Urinary bladder (tissue), 4 donors: ENCODE data around the gene RAX2. TPM values are rescaled to one million over a fixed set of nuclear protein-coding genes. Genes with fewer than 3 reads are reported as not detected.

Source experiments
- DNase-seq: peaks from one replicate; pipeline ENCODE4 v3.0.0-alpha.2; 2015; ENCODE audit errors: extremely low spot score
- H3K27ac ChIP-seq: one replicate; pipeline ENCODE4 v1.5.1; 2013; ENCODE audit warnings: low read depth, mild to moderate bottlenecking, moderate library complexity
- H3K36me3 ChIP-seq: one replicate; pipeline ENCODE4 v1.6.1; 2013; ENCODE audit warnings: mild to moderate bottlenecking, moderate library complexity; ENCODE audit not compliant: insufficient read depth
- H3K4me1 ChIP-seq: one replicate; pipeline ENCODE4 v1.6.1; 2013; ENCODE audit warnings: mild to moderate bottlenecking, moderate library complexity; ENCODE audit not compliant: insufficient read depth
- H3K4me3 ChIP-seq: one replicate; pipeline ENCODE4 v1.5.1; 2013; ENCODE audit warnings: low read depth, low read length
- WGBS: extraction: QIAGEN DNeasy Blood & Tissue Kit; methylation state at CpG from one replicate; pipeline ENCODE4 v1.1.7; 2013; 5-methylcytosine and 5-hydroxymethylcytosine counted together
- polyA plus RNA-seq: library from polyadenylated mRNA; stranded (reverse); fragments of 200-250 nt; gene quantifications from one replicate; pipeline ENCODE4 v1.2.3, GENCODE V29; 2013
- total RNA-seq: library from RNA; depleted of rRNA; stranded (reverse); fragments of >200 nt; gene quantifications from one replicate; pipeline ENCODE4 v1.2.3, GENCODE V29; 2014
- donor health status: healthy with polysubstance abuse.
- donor health status: healthy.

Gene RAX2
- total and polyA plus RNA-seq, 2 donors: not detected

DNA sequence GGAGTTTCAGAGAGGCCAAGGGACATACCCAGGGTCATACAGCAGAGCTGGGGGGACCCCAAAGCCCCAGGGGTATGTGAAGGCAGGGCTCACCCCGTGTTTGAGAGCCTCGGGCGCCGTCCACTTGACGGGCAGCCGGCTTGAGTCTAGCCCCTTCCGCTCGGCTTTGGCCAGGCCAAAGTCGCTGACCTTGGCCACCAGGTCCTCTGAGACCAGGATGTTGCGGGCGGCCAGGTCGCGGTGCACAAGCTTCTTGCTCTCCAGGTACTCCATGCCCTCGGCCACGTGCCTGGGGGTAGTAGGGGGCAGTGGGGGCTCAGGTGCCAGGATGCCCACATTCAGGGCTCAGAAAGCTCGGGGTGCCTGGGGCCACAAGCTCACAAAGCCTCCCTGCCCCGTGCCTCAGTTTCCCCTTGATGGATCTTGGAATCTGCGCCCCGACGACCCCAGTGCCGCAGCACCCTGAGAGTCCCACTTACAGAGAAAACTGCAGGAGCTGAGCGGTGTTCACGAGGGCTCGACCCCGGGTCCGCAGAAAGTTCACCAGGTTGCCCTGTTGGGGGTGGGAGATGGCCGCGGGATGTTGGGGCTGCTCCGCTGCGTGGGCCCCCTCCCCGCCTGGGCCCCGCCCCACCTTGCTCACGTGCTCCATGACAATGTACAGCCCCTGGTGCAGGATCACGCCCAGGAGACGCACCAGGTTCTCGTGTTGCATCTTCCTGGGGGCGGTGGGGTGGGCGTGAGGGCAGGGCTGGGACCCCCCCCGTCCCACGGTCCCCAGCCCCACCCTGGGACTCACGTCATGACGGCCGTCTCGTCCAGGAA, 7.1 kb upstream of the RAX2 start:
- no peak for DNase-seq
- H3K4me1 ChIP-seq: no peaks in the 10 kb centered on the region
- no peak overlapping the region for H3K4me3 ChIP-seq
- no peak overlapping the region for H3K27ac ChIP-seq
- WGBS: 73% methylated on average over 44 of the region's 44 CpGs
- H3K36me3 ChIP-seq: no peaks in the 10 kb centered on the region

DNA sequence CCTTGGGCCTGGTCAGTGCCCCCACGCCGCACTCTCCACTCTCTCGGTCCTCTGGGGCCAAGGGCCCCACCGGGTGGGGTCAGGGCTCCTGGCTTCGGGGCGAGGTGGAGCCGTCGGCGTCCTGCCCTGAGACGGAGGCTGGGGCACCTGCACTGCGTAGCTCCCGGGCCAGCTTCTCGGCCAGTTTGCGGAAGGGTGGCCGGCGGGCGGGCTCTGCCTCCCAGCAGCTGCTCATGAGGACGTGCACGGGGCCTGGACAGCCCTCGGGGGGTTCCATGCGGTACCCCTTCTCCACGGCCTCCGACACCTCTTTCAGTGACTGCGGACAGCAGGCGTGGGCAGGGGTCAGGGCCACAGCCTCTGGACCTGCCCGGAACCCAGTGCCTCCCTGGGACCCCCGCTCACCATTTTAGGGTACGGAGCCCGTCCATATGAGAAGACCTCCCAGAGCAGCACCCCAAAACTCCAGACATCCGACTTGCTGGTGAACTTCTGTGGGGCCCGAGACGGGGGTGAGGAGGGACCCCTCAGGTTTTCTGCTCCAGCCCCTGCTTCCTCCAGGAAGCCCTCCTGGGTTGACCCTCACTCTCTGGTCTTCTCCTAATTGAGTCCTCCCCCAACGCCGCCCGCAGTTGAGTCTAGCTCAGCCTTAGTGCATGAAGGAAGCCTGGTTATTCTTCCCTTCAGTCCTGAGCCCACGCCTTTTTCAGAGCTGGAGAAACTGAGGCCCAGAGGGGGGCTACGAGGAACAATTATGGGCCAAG, 6.3 kb upstream of the RAX2 start:
- 87% methylated on average over 37 of the region's 37 CpGs for WGBS
- Histone ChIP-seq H3K4me1 (no peaks in the 10 kb centered on the region), H3K27ac (no peak overlapping the region), H3K4me3 (no peak overlapping the region), H3K36me3 (no peaks in the 10 kb centered on the region)
- DNase-seq: no peak

DNA sequence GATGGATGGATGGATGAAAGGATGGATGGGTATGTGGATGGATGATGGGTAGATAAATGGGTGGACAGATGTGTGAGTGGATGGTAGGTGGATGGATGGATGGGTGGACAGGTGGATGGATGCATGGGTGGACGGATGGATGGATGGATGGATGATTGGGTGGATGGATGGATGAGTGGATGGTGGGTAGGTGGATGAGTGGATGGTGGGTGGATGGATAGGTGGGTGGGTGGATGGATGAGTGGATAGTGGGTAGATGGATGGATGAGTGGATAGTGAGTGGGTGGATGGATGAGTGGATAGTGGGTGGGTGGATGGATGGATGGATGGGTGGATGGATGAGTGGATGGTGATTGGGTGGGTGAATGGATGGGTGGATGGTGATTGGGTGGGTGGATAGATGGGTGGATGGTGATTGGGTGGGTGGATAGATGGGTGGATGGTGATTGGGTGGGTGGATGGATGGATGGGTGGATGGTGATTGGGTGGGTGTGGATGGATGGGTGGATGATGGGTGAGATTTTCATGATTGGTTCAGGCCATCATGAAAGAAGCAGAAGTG, 4.5 kb upstream of the RAX2 start:
- no peaks in the 10 kb centered on the region for H3K4me1 ChIP-seq
- H3K36me3 ChIP-seq: no peaks in the 10 kb centered on the region
- DNase-seq: no peak
- no peak overlapping the region for H3K4me3 ChIP-seq
- WGBS: 93% methylated on average over 1 of the region's 1 CpG
- H3K27ac ChIP-seq: no peak overlapping the region

DNA sequence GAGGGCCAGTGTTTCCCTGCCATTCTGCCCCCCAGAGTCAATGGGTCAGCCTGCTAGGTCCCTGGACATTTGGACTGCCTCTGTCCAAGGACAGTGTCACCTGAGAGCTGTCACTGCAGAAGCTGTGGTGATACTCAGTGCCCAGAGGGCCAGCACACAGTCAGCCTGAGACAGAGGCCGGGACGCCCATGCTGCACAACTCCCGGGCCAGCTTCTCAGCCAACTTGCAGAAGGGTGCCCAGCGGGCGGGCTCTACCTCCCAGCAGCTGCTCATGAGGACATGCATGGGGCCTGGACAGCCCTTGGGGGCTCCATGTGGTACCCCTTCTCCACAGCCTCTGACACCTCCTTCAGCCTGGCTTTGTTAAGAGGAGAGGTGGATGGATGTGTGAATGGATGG, 3.8 kb upstream of the RAX2 start:
- Histone ChIP-seq H3K27ac (no peak overlapping the region), H3K36me3 (no peaks in the 10 kb centered on the region), H3K4me3 (no peak overlapping the region), H3K4me1 (no peaks in the 10 kb centered on the region)
- no peak for DNase-seq
- 84% methylated on average over 5 of the region's 5 CpGs for WGBS

DNA sequence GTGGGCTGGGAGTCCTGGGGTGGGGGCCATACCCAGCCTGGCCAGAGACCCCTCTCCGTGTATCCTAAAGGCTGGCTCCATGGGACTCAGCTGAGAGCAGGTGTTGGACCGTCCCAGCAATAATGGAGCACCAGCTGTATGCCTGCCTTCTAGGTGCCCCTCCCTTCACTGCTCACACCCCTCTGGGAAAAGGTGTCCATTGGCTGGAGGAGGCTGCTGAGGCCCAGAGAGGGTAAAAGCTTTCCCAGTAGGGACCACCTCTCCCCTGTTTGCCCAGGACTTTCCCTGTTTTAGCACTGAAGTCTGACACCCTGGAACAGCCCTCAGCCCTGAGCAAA, 3.3 kb upstream of the RAX2 start:
- Histone ChIP-seq H3K4me1 (no peaks in the 10 kb centered on the region), H3K4me3 (no peak overlapping the region), H3K27ac (no peak overlapping the region), H3K36me3 (no peaks in the 10 kb centered on the region)
- WGBS: 78% methylated on average over 2 of the region's 2 CpGs
- DNase-seq: no peak

DNA sequence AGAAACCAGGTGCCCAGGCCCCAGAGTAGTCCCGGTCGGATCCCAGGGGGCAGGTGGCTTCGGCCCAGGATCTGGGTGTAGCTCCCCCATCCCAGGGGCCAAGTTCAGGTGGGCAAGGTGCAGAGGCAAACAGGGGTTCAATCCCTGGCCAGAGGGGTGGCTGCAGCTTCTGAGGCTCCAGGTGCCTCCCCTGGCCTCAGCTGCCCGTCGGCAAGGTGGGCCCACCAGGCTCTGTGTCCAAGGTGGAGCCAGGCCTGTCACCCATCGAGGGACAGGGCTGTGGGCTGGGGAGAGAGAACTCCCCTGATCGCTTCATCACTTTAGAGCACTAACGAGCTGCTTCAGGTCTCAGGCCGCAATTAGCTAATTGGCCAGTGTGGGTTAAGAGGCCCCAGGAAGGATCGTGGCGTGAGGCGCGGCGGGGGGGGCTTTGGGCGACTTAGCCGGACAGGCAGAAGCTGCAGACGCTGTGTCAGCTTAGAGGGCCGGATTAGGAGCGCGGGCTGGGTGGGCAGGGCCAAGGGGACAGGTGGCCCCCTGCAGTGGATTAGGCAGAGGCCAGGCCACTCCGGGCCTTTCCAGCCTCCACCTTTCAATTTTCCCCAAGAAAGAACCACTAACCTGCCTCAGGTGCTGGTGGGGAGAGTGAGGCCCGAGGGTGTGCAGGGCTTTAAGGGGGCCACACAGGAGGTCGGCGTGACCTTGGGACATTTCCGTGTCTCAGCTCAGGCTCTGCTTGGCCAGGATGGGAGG, 2.8 kb upstream of the RAX2 start:
- 43% methylated on average over 25 of the region's 25 CpGs for WGBS

DNA sequence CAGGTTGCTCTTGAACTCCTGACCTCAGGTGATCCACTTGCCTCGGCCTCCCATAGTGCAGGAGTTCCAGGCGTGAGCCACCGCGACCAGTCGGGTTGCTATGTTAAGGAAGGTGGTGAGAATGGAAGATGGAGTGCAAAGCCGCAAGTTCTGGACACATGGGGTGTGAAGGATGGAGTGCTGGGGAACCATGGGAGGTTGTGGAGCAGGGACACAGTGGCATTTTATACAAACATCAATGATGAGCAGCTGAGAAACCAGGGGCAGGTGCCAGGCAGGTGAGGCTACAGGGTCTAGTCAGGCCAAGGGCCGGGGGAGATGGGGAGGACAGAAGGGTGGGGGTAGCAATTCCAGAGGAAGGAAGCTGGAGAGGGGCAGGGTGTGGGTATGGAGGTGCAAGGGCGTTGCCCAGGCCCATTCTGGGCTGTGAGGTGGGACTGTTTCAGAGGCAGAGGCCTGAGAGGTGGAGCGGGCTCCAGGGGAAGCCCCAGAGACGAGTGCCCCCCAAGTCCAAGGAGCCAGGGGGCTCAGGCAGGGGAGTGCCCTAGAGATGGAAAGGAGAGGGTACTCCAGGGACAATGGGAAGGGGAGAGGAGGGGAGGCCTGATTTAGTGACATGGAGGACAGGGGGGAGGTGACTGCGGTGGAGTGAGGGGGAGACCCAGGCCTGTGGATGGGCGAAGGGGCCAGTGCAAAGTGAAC, 1.9 kb upstream of the RAX2 start:
- 86% methylated on average over 12 of the region's 12 CpGs for whole genome bisulfite sequencing
- H3K4me1 ChIP-seq: no peaks in the 10 kb centered on the region
- no peak overlapping the region for H3K27ac ChIP-seq
- no peak for DNase-seq
- no peak overlapping the region for H3K4me3 ChIP-seq
- no peaks in the 10 kb centered on the region for H3K36me3 ChIP-seq

More for the DNA sequence above, 2.8 kb upstream of the RAX2 start:
- Histone ChIP-seq H3K4me1 (no peaks in the 10 kb centered on the region), H3K36me3 (no peaks in the 10 kb centered on the region), H3K4me3 (no peak overlapping the region), H3K27ac (no peak overlapping the region)
- DNase-seq: no peak

DNA sequence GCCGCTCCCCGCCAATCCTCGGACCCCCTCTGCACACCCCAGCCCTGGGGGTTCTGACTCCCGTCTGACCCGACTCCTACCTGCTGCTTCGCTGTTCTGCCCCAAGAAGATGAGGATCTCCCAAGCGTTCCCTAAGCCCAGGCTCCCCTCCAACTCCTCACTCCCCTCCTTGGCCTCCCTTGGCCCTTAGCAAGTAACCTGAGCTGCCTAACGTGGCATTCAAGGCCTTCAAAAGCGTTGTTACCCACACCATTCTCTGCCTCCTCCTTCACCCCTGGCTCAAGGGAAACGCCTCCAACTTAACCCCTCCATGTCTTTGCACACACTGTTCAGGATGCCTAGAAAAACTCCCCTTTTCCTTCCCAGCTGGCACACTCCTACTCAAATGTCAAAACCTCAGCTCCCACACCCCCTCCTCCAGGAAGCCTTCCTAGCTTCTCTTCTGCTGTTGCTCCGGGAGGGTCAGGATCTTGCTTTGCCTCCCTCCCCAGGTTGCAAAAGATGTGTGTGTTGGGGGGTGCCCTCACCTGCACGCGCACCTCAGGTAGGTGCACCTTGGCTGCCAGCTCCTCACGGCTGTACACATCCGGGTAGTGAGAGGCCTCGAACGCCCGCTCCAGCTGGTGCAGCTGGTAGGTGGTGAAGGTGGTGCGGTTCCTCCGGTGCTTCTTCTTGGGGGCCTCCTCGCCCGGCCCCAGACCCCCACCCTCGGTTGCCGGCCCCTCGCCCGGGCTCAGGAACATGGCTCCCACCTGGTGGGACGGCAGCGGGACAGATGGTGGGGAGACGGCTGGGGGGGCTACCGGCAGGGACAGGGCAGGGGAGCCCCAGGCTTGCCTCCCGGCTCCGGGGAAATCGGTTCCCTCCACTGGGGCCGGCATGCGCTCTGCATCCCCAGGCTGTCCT, 775 bp downstream of the RAX2 start:
- 76% methylated on average over 35 of the region's 35 CpGs for WGBS
- no peak overlapping the region for H3K4me3 ChIP-seq
- H3K4me1 ChIP-seq: no peaks in the 10 kb centered on the region
- DNase-seq: no peak
- H3K27ac ChIP-seq: no peak overlapping the region
- peaks cover 5% of the 10 kb centered on the region for H3K36me3 ChIP-seq

DNA sequence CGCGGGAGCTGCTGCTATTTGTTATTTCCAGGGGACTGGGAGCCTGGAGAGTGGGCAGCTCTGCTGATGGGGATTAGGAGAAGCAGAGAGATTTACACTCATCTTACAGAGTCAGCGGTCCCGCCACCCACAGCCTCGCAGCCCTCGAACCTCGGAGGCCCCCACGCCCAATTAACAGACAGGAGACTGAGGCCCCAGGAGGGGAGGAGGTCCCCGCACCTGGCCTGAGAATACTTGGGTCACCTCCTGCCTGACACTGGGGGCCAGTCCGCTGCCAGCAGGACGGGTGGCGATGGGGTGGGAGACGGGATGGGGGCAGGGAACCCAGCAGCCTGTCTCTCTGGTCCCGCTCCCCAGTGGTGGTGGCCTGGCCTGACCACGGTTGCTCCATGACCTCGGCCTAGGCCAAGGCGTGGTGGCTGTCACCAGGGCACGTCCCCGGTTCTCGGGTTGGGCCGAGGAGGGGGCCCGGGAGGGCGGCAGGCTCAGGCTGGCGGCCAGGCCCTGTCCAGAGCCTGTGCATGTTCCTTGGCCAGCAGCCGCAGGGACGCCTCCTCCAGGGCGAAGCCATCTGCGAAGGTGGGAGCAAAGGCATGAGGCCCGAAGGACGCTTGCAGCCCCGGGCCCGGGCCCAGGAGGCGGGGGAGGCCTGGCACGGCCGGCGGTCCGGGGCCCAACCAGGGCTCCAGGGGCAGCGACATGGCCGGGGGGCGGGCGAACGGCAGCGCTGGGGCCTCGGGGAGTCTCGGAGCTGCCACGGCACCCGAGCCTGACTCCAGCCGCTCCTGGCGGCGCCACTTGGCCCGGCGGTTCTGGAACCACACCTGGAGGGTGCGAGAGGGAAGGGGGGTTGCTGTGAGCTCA, 1.7 kb downstream of the RAX2 start:
- DNase-seq: no peak
- no peak overlapping the region for H3K4me3 ChIP-seq
- no peaks in the 10 kb centered on the region for H3K4me1 ChIP-seq
- WGBS: 72% methylated on average over 53 of the region's 53 CpGs
- H3K27ac ChIP-seq: no peak overlapping the region
- H3K36me3 ChIP-seq: peaks cover 5% of the 10 kb centered on the region

DNA sequence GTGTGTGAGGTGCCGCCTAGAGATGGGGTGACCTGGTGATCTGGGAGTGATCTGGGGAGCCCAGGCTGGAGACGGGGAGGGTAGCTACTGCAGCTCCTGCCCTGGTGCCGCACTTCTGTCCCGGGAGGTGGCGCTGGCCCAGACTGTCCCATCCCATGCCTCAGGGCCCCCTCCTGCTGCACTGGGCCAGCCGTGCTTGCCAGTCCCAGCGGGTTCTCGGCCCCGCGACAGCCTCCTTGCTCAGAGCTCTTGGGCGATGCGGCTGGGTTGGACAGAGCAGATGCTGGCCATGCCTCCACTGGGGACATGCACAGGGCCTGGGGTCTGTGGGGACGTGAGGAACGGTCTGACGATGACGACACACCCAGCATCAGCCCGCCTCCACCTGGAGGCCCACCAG, 2.5 kb downstream of the RAX2 start:
- DNase-seq: no peak
- peaks cover 5% of the 10 kb centered on the region for H3K36me3 ChIP-seq
- H3K4me3 ChIP-seq: no peak overlapping the region
- WGBS: 85% methylated on average over 17 of the region's 17 CpGs
- no peak overlapping the region for H3K27ac ChIP-seq
- H3K4me1 ChIP-seq: no peaks in the 10 kb centered on the region

DNA sequence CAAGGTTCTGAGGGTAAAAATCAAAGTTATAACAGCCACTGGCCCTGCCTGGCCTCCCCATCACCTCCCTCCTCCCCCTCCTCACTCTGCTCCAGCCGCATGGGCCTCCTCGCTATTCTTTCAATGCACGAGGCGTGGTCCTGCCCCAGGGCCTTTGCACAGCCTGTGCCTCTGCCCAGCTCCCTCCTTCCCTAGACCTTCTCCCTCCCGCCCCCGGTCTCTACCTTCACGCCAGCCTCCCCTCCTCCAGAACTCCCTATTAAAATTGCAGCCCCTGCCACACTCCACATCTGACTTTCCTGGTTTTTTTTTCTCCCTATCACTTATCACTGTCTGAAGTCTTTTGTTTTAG, 3.3 kb downstream of the RAX2 start:
- WGBS: 87% methylated on average over 7 of the region's 7 CpGs
- Histone ChIP-seq H3K27ac (no peak overlapping the region), H3K4me1 (no peaks in the 10 kb centered on the region), H3K4me3 (no peak overlapping the region), H3K36me3 (peaks cover 5% of the 10 kb centered on the region)
- no peak for DNase-seq
